ENCODE measurements around the gene LRFN2.

LRFN2 gene

GRCh38 chr6:40587240-40588069, at the start of gene LRFN2:
TSS of gene LRFN2 (minus strand) at chr6:40587364.
- no peak within 1 kb of the TSS for H3K27ac Mint-ChIP-seq
- peak within 1 kb of the TSS; percentile 78 for H3K4me3 Mint-ChIP-seq
- H3K4me1 Mint-ChIP-seq (ENCODE audit: low read depth) = peaks cover 9% of the 10 kb centered on the region
- H3K36me3 Mint-ChIP-seq = no peaks in the 10 kb centered on the region
- peaks cover 20% of the 10 kb centered on the region for H3K27me3 Mint-ChIP-seq
- H3K9me3 Mint-ChIP-seq (ENCODE audit: low read depth) = no peaks in the 10 kb centered on the region

- H3K9me3 Mint-ChIP-seq (ENCODE audit: low read depth) = no peaks in the 10 kb centered on the region
- H3K27ac Mint-ChIP-seq = no peak overlapping the region
- no peaks in the 10 kb centered on the region for H3K36me3 Mint-ChIP-seq
- H3K27me3 Mint-ChIP-seq = no peaks in the 10 kb centered on the region
- H3K4me3 Mint-ChIP-seq = no peak overlapping the region
- H3K4me1 Mint-ChIP-seq (ENCODE audit: low read depth) = peaks cover 2% of the 10 kb centered on the region
These were observed 47.3 kb upstream of the LRFN2 start for GRCh38 chr6:40634429-40634828.

DNA sequence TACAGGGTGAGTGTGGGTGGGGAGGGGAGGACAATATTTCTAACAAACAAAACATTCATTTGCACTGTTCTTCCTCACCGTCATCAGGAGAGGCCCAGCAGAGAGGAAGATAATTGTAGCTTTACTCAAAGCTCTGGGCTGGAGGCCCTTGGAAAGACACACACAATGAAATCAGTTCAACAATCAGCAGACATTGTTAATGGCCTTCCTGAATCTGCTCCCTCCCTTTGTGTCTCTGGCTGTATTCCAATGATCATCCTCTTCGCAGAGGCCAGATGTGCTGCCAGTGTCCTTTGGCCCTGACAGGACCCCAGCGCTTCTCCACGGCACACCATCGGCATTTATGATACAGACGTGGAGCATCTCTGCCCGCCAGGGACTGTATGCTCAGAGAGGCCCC, 44.6 kb upstream of the LRFN2 start:
- no peaks in the 10 kb centered on the region for H3K9me3 Mint-ChIP-seq (ENCODE audit: low read depth)
- H3K27me3 Mint-ChIP-seq = no peaks in the 10 kb centered on the region
- H3K27ac Mint-ChIP-seq = no peak overlapping the region
- no peak overlapping the region for H3K4me3 Mint-ChIP-seq
- H3K4me1 Mint-ChIP-seq (ENCODE audit: low read depth) = no peaks in the 10 kb centered on the region
- no peaks in the 10 kb centered on the region for H3K36me3 Mint-ChIP-seq

DNA sequence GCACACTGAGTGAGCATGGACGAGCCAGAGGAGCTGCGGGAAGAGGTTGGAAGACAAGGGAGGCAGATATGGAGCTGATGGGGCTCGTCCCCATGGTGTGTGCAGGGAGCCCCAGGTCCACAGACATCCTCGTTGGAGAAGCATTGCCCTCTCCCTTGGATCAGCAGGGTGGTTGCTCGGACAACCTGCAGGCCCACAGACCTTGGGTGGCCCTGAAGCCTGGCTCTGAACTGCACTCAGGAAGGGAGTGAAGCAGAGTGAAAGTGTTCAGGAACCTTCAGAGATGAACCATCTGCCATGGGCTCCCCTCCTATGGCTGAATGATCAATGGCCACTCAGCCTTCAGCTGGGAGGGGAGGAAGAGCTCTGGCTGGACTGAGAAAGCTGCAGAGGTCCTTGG, 43.3 kb upstream of the LRFN2 start:
- H3K27me3 Mint-ChIP-seq = no peaks in the 10 kb centered on the region
- no peaks in the 10 kb centered on the region for H3K4me1 Mint-ChIP-seq (ENCODE audit: low read depth)
- H3K27ac Mint-ChIP-seq = no peak overlapping the region
- no peak overlapping the region for H3K4me3 Mint-ChIP-seq
- no peaks in the 10 kb centered on the region for H3K36me3 Mint-ChIP-seq
- no peaks in the 10 kb centered on the region for H3K9me3 Mint-ChIP-seq (ENCODE audit: low read depth)

- Mint-ChIP-seq H3K27ac (no peak overlapping the region), H3K36me3 (no peaks in the 10 kb centered on the region), H3K4me3 (no peak overlapping the region), H3K9me3 (ENCODE audit: low read depth) (no peaks in the 10 kb centered on the region), H3K27me3 (no peaks in the 10 kb centered on the region), H3K4me1 (ENCODE audit: low read depth) (no peaks in the 10 kb centered on the region)
These were observed 42.9 kb upstream of the LRFN2 start for GRCh38 chr6:40630051-40630450.

GRCh38 chr6:40629463-40629862, 42.3 kb upstream of the LRFN2 start:
- no peaks in the 10 kb centered on the region for H3K27me3 Mint-ChIP-seq

GRCh38 chr6:40627316-40627715, 40.2 kb upstream of the LRFN2 start:
- no peaks in the 10 kb centered on the region for H3K9me3 Mint-ChIP-seq (ENCODE audit: low read depth)
- H3K27ac Mint-ChIP-seq = no peak overlapping the region
- H3K36me3 Mint-ChIP-seq = no peaks in the 10 kb centered on the region
- no peaks in the 10 kb centered on the region for H3K27me3 Mint-ChIP-seq
- H3K4me3 Mint-ChIP-seq = no peak overlapping the region
- no peaks in the 10 kb centered on the region for H3K4me1 Mint-ChIP-seq (ENCODE audit: low read depth)

More at GRCh38 chr6:40629463-40629862, 42.3 kb upstream of the LRFN2 start:
- no peaks in the 10 kb centered on the region for H3K36me3 Mint-ChIP-seq
- no peak overlapping the region for H3K27ac Mint-ChIP-seq
- H3K4me3 Mint-ChIP-seq = no peak overlapping the region
- H3K9me3 Mint-ChIP-seq (ENCODE audit: low read depth) = no peaks in the 10 kb centered on the region
- H3K4me1 Mint-ChIP-seq (ENCODE audit: low read depth) = no peaks in the 10 kb centered on the region

DNA sequence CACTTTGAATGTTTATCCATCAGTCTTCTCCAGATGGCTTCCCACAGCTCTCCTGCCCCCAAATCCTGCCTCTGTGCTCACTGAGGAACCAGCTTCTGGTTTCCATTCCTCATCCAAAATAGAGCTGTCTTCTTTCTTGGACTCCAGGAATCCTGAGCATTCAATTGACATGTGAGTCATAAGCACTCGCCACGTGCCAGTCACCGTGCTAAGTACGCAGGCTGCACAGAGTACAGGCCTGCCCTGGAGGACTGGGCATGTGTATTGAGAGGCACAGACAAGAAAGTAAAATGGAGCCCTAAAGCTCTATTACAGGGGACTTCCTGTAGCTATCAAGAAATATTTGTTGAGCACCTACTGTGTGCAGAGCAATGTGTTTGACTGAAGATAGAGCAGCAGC, 39.7 kb upstream of the LRFN2 start:
- H3K27me3 Mint-ChIP-seq = no peaks in the 10 kb centered on the region
- H3K9me3 Mint-ChIP-seq (ENCODE audit: low read depth) = no peaks in the 10 kb centered on the region
- H3K4me1 Mint-ChIP-seq (ENCODE audit: low read depth) = no peaks in the 10 kb centered on the region
- H3K36me3 Mint-ChIP-seq = no peaks in the 10 kb centered on the region
- H3K27ac Mint-ChIP-seq = no peak overlapping the region
- H3K4me3 Mint-ChIP-seq = no peak overlapping the region

- Mint-ChIP-seq H3K4me1 (ENCODE audit: low read depth) (no peaks in the 10 kb centered on the region), H3K27me3 (peaks cover 4% of the 10 kb centered on the region), H3K4me3 (no peak overlapping the region), H3K27ac (no peak overlapping the region), H3K9me3 (ENCODE audit: low read depth) (no peaks in the 10 kb centered on the region), H3K36me3 (no peaks in the 10 kb centered on the region)
These were observed 36.8 kb upstream of the LRFN2 start for GRCh38 chr6:40623932-40624331.

- Mint-ChIP-seq H3K36me3 (no peaks in the 10 kb centered on the region), H3K9me3 (ENCODE audit: low read depth) (no peaks in the 10 kb centered on the region), H3K27me3 (peaks cover 9% of the 10 kb centered on the region), H3K4me3 (no peak overlapping the region), H3K4me1 (ENCODE audit: low read depth) (no peaks in the 10 kb centered on the region), H3K27ac (no peak overlapping the region)
These were observed 36.0 kb upstream of the LRFN2 start for GRCh38 chr6:40623178-40623577.

- no peaks in the 10 kb centered on the region for H3K4me1 Mint-ChIP-seq (ENCODE audit: low read depth)
- no peaks in the 10 kb centered on the region for H3K9me3 Mint-ChIP-seq (ENCODE audit: low read depth)
- H3K27ac Mint-ChIP-seq = no peak overlapping the region
- peaks cover 13% of the 10 kb centered on the region for H3K27me3 Mint-ChIP-seq
- H3K4me3 Mint-ChIP-seq = no peak overlapping the region
- no peaks in the 10 kb centered on the region for H3K36me3 Mint-ChIP-seq
These were observed 33.5 kb upstream of the LRFN2 start for GRCh38 chr6:40620574-40621240.

DNA sequence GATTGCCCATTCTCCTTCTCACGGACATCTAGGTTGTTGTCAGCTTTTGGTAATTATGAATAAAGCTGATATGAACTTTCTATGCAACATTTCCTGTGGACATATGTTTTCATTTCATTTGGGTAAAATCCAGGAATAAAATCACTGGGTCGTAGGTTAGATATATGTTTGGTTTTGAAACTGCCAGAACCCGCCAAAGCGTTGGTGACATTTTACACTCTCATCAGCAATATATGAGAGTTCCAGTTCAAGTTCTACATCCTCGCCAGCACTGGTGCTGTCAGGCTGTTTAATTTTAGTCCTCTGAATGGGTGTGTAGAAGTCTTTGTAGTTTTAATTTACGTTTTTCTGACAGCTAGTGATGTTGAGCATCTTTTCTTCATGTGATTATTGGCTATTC, 27.5 kb upstream of the LRFN2 start:
- peaks cover 19% of the 10 kb centered on the region for H3K27me3 Mint-ChIP-seq
- no peaks in the 10 kb centered on the region for H3K36me3 Mint-ChIP-seq
- no peaks in the 10 kb centered on the region for H3K9me3 Mint-ChIP-seq (ENCODE audit: low read depth)
- no peaks in the 10 kb centered on the region for H3K4me1 Mint-ChIP-seq (ENCODE audit: low read depth)
- H3K4me3 Mint-ChIP-seq = no peak overlapping the region
- H3K27ac Mint-ChIP-seq = no peak overlapping the region

DNA sequence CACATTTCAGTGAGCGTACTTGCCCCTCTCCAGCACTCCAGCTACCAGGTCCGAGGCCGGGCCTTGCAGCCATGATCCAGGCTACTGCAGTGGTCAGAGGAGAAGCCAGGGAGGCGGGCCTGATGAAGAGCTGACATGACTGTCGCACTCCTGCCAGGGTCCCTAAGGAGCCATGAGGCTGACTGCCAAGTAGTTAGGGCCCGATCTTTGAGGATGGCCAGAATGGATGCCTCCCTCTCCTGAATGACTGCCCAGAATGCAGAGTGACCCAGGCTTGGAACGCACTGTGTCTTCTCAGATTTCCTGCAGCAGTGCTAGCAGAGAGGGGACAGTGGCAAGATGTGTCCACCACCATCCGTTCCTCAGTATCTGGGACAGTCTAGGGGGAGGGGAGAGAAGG, 24.7 kb upstream of the LRFN2 start:
- no peaks in the 10 kb centered on the region for H3K36me3 Mint-ChIP-seq
- H3K4me3 Mint-ChIP-seq = no peak overlapping the region
- no peak overlapping the region for H3K27ac Mint-ChIP-seq
- peaks cover 21% of the 10 kb centered on the region for H3K27me3 Mint-ChIP-seq
- no peaks in the 10 kb centered on the region for H3K4me1 Mint-ChIP-seq (ENCODE audit: low read depth)
- no peaks in the 10 kb centered on the region for H3K9me3 Mint-ChIP-seq (ENCODE audit: low read depth)

DNA sequence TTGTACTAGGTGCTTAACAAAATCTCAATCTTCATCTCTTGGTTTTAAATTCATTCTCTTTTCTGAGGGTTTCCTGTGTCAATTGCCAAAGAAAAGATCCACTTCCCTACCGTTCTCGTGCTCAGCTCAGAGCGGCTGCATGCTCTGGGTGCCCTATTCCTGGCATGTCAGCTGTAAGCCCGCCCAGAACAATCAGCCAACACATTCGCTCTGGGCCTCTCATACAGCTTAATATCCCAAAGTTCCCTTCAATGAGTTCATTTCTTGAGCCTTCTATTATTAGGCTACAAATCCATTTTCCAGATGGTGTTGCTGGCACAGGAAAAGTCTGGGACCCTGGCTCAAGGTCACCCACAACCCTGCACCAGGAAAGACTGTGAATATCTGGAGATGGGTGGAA, 24.3 kb upstream of the LRFN2 start:
- Mint-ChIP-seq H3K27me3 (peaks cover 21% of the 10 kb centered on the region), H3K4me1 (ENCODE audit: low read depth) (no peaks in the 10 kb centered on the region), H3K27ac (no peak overlapping the region), H3K36me3 (no peaks in the 10 kb centered on the region), H3K9me3 (ENCODE audit: low read depth) (no peaks in the 10 kb centered on the region), H3K4me3 (no peak overlapping the region)

- Mint-ChIP-seq H3K27me3 (peaks cover 16% of the 10 kb centered on the region), H3K4me1 (ENCODE audit: low read depth) (no peaks in the 10 kb centered on the region), H3K36me3 (no peaks in the 10 kb centered on the region), H3K4me3 (no peak overlapping the region), H3K27ac (no peak overlapping the region), H3K9me3 (ENCODE audit: low read depth) (no peaks in the 10 kb centered on the region)
These were observed 23.1 kb upstream of the LRFN2 start for GRCh38 chr6:40610229-40610628.

DNA sequence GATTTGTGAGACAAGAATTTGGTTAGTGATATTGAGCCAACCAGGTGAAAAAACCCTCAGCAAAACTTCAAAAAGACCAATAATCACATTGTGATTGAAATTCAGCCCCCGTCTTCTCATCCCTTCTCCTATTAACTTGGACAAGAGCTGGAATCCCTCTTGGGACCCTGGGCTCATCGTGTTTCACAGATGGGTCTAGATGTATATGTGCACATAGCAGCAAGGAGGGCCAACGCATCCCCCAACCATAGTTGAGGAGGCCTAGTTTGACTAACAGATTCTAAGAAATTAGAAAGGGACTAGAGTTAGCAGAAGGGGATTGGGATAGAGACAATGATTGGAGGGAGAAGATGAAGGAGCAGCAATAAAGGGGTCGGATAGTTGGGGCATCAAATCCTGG, 19.8 kb upstream of the LRFN2 start:
- no peak overlapping the region for H3K4me3 Mint-ChIP-seq
- no peaks in the 10 kb centered on the region for H3K9me3 Mint-ChIP-seq (ENCODE audit: low read depth)
- H3K27me3 Mint-ChIP-seq = peaks cover 19% of the 10 kb centered on the region
- H3K27ac Mint-ChIP-seq = no peak overlapping the region
- H3K36me3 Mint-ChIP-seq = no peaks in the 10 kb centered on the region
- H3K4me1 Mint-ChIP-seq (ENCODE audit: low read depth) = no peaks in the 10 kb centered on the region

Data from activated naive CD8-positive, alpha-beta T cell (primary cell).